Thoracic aorta (tissue), 2 donors: ENCODE results near the gene CNTN4. TPM values are rescaled to one million over a fixed set of nuclear protein-coding genes. Genes with fewer than 3 reads are reported as not detected.

ENCODE experiments used
- ATAC-seq: fragments of 150-250 bp; one replicate; pipeline ENCODE4 v1.8.0; 2017; ENCODE audit warnings: low read depth; ENCODE audit not compliant: insufficient number of reproducible peaks, low FRiP score
- DNase-seq: peaks from one replicate; pipeline ENCODE4 v3.0.0-alpha.2; 2020; ENCODE audit warnings: low spot score
- H3K27ac ChIP-seq, 2 donors: fragments of 200-600 bp; sonication (generic); 1 replicate in 1 of 2; 2 replicates in 1 of 2; pipeline ENCODE4 v1.5.1; 2016; ENCODE audit warnings: mild to moderate bottlenecking in 2 of 2, moderate library complexity in 2 of 2
- H3K27me3 ChIP-seq: fragments of 200-600 bp; sonication (generic); replicated peaks from 2 replicates; pipeline ENCODE4 v1.6.0; 2016; ENCODE audit warnings: mild to moderate bottlenecking; ENCODE audit not compliant: insufficient read depth
- H3K36me3 ChIP-seq: fragments of 200-600 bp; sonication (generic); one replicate; pipeline ENCODE4 v1.5.1; 2016
- H3K4me1 ChIP-seq, 2 donors: fragments of 200-600 bp; sonication (generic); 1 replicate in 1 of 2; 2 replicates in 1 of 2; pipeline versions ENCODE4 v1.5.1 to v1.6.0; 2016; ENCODE audit warnings: low read depth in 2 of 2, mild to moderate bottlenecking in 1 of 2; ENCODE audit not compliant: control insufficient read depth in 1 of 2
- H3K4me3 ChIP-seq: fragments of 200-600 bp; sonication (generic); 2 replicates; pipeline ENCODE4 v1.5.1; 2016; ENCODE audit warnings: mild to moderate bottlenecking
- H3K9me3 ChIP-seq: fragments of 200-600 bp; sonication (generic); 2 replicates; pipeline ENCODE4 v1.5.1; 2016
- CTCF ChIP-seq: fragments of 200-600 bp; sonication (generic); IDR thresholded peaks from one replicate; pipeline ENCODE4 v1.5.1; 2019; ENCODE audit warnings: antibody characterized with exemption
- total RNA-seq, 2 donors: library from RNA; depleted of rRNA; stranded (reverse); fragments of >200 nt; gene quantifications; one replicate each; pipeline versions ENCODE4 v1.1.0 to v1.2.3, GENCODE V29; 2016

Gene CNTN4
- total RNA-seq, 2 donors from 2014 or later = 103 to 116 TPM

- TF ChIP-seq CTCF = no peak
- Histone ChIP-seq H3K27me3 (no peaks in the 10 kb centered on the region), H3K27ac (no peak overlapping the region), H3K9me3 (no peaks in the 10 kb centered on the region), H3K4me1 (no peaks in the 10 kb centered on the region), H3K36me3 (no peaks in the 10 kb centered on the region), H3K4me3 (no peak overlapping the region)
- DNase-seq = no peak
- no peak for ATAC-seq
Observed at GRCh38 chr3:2544718-2545117, 446.1 kb downstream of the CNTN4 start.

- H3K4me3 ChIP-seq = no peak overlapping the region
- DNase-seq = no peak
- H3K27ac ChIP-seq = no peak overlapping the region
- H3K4me1 ChIP-seq = no peaks in the 10 kb centered on the region
- H3K36me3 ChIP-seq = no peaks in the 10 kb centered on the region
- no peaks in the 10 kb centered on the region for H3K9me3 ChIP-seq
- no peaks in the 10 kb centered on the region for H3K27me3 ChIP-seq
- no peak for ATAC-seq
- TF ChIP-seq CTCF = no peak
Observed at GRCh38 chr3:2547049-2547448, 448.4 kb downstream of the CNTN4 start.

- Histone ChIP-seq H3K4me1 (peaks cover 7 to 15% of the 10 kb centered on the region in 2 donors), H3K27me3 (no peaks in the 10 kb centered on the region), H3K27ac (no peak overlapping the region), H3K9me3 (no peaks in the 10 kb centered on the region), H3K36me3 (no peaks in the 10 kb centered on the region), H3K4me3 (no peak overlapping the region)
- no peak for TF ChIP-seq CTCF
- ATAC-seq (no peak), DNase-seq (no peak)
Observed at GRCh38 chr3:2554656-2555055, 456.0 kb downstream of the CNTN4 start.

- peaks cover 7 to 10% of the 10 kb centered on the region in 2 donors for H3K4me1 ChIP-seq
- no peak overlapping the region for H3K27ac ChIP-seq
- no peaks in the 10 kb centered on the region for H3K27me3 ChIP-seq
- TF ChIP-seq CTCF = no peak
- H3K9me3 ChIP-seq = no peaks in the 10 kb centered on the region
- peaks cover 3% of the 10 kb centered on the region for H3K36me3 ChIP-seq
- ATAC-seq (no peak), DNase-seq (no peak)
- H3K4me3 ChIP-seq = no peak overlapping the region
Observed at GRCh38 chr3:2558796-2559195, 460.1 kb downstream of the CNTN4 start.

- Histone ChIP-seq H3K4me1 (no peaks in the 10 kb centered on the region), H3K36me3 (no peaks in the 10 kb centered on the region), H3K9me3 (no peaks in the 10 kb centered on the region), H3K27me3 (no peaks in the 10 kb centered on the region), H3K27ac (no peak overlapping the region), H3K4me3 (no peak overlapping the region)
- no peak for TF ChIP-seq CTCF
- ATAC-seq = no peak
- no peak for DNase-seq
Observed at GRCh38 chr3:2567451-2567850, 468.8 kb downstream of the CNTN4 start.
